Tibial nerve (tissue), 4 donors: ENCODE measurements around the gene DTX3L. TPM values are rescaled to one million over a fixed set of nuclear protein-coding genes. Genes with fewer than 3 reads are reported as not detected.

Experiments
- DNase-seq, 2 donors: peaks; one replicate each; pipeline ENCODE4 v3.0.0-alpha.2; 2019; ENCODE audit warnings: low spot score in 2 of 2
- H3K27ac ChIP-seq, 4 donors: fragments of 200-600 bp; sonication (generic) in 3 of 4; one replicate each; pipeline ENCODE4 v1.5.1; 2017 to 2019; ENCODE audit warnings: mild to moderate bottlenecking in 1 of 4
- H3K27me3 ChIP-seq, 2 donors: fragments of 200-600 bp; sonication (generic) in 1 of 2; one replicate each; pipeline versions ENCODE4 v1.5.1 to v1.6.0; 2017 to 2019
- H3K36me3 ChIP-seq, 3 donors: fragments of 200-600 bp; sonication (generic); one replicate each; pipeline ENCODE4 v1.5.1; 2018 to 2019
- H3K4me1 ChIP-seq, 4 donors: fragments of 200-600 bp; sonication (generic) in 3 of 4; one replicate each; pipeline ENCODE4 v1.5.1; 2017 to 2019
- H3K4me3 ChIP-seq, 4 donors: fragments of 200-600 bp; sonication (generic) in 3 of 4; one replicate each; pipeline ENCODE4 v1.5.1; 2017 to 2019; ENCODE audit warnings: mild to moderate bottlenecking in 1 of 4, moderate library complexity in 1 of 4
- H3K9me3 ChIP-seq, 4 donors: fragments of 200-600 bp; sonication (generic) in 3 of 4; one replicate each; pipeline ENCODE4 v1.5.1; 2017 to 2019
- EP300 ChIP-seq, 2 donors: sonication (generic); formaldehyde crosslinking; IDR thresholded peaks; one replicate each; pipeline ENCODE4 v1.6.1; 2017; ENCODE audit warnings: antibody characterized with exemption in 2 of 2, mild to moderate bottlenecking in 1 of 2
- POLR2A ChIP-seq, 2 donors: fragments of 450-650 bp; IDR thresholded peaks; one replicate each; pipeline ENCODE4 v1.6.1; 2017; ENCODE audit warnings: antibody characterized with exemption in 2 of 2, mild to moderate bottlenecking in 2 of 2, moderate library complexity in 2 of 2
- WGBS, 2 donors: methylation state at CpG; one replicate each; pipeline ENCODE4 v1.1.5; 2018; 5-methylcytosine and 5-hydroxymethylcytosine counted together
- total RNA-seq, 4 donors: library from RNA; depleted of rRNA; stranded (reverse); fragments of >200 nt; gene quantifications; one replicate each; pipeline ENCODE4 v1.1.0, GENCODE V29; 2016
- TF ChIP-seq, protein P1 (sequence below), 5 experiments: fragments of 200-600 bp in 3 of 5; fragments of 450-650 bp in 2 of 5; sonication (generic) in 3 of 5; IDR thresholded peaks; one replicate each; pipeline ENCODE4 v1.5.1; 2016 to 2019; ENCODE audit warnings: antibody characterized with exemption in 5 of 5, mild to moderate bottlenecking in 3 of 5, moderate library complexity in 2 of 5

The DTX3L gene
- total RNA-seq, 4 donors from 2014 or later = 14.9 to 23.2 (median 18.9) TPM

DNA sequence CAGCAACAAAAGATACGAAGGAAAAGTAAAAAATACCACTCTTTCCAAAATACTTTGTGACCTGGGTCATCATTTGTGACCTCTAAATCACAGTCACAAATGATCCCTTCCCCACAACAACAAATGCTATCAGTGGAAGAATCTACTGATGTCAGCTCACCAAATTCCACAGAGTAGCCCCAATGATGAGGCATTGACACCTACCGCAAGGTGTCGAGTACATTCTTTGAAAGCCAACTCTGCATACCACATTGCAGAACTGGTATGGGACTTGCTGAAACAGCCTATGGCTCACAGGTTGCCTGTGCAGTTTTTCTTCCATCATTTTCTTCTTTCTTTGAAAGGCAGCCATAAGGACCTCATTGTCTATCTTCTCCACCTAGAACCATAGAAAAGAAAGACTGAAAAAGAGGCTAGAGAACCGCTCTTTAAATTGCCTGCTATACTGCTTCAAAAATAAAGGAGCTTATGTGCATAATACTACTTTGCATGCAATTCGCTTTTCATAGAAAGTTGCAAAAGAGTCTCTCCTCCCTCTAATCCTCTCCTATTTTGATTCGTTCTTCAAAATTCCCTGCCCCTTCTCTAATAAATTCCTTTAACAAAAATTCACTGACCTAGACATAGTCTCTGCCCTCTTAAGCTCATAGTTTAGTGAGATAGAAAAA, 28.0 kb upstream of the DTX3L start:
- no peak for DNase-seq
- no peak overlapping the region for H3K4me3 ChIP-seq
- H3K27ac ChIP-seq = no peak overlapping the region
- H3K27me3 ChIP-seq = no peaks in the 10 kb centered on the region
- peaks cover 0 to 93% (median 7%) of the 10 kb centered on the region in 3 donors for H3K36me3 ChIP-seq
- no peak for TF ChIP-seq EP300 (IDR thresholded peaks at IDR 0.05)
- no peak for TF ChIP-seq POLR2A (IDR thresholded peaks at IDR 0.05)
- TF ChIP-seq, protein P1, sequence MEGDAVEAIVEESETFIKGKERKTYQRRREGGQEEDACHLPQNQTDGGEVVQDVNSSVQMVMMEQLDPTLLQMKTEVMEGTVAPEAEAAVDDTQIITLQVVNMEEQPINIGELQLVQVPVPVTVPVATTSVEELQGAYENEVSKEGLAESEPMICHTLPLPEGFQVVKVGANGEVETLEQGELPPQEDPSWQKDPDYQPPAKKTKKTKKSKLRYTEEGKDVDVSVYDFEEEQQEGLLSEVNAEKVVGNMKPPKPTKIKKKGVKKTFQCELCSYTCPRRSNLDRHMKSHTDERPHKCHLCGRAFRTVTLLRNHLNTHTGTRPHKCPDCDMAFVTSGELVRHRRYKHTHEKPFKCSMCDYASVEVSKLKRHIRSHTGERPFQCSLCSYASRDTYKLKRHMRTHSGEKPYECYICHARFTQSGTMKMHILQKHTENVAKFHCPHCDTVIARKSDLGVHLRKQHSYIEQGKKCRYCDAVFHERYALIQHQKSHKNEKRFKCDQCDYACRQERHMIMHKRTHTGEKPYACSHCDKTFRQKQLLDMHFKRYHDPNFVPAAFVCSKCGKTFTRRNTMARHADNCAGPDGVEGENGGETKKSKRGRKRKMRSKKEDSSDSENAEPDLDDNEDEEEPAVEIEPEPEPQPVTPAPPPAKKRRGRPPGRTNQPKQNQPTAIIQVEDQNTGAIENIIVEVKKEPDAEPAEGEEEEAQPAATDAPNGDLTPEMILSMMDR (IDR thresholded peaks at IDR 0.05) = no peak
- WGBS, 2 donors = 75 to 77% methylated on average over 6 of the region's 6 CpGs
- no peaks in the 10 kb centered on the region for H3K9me3 ChIP-seq
- no peaks in the 10 kb centered on the region for H3K4me1 ChIP-seq

DNA sequence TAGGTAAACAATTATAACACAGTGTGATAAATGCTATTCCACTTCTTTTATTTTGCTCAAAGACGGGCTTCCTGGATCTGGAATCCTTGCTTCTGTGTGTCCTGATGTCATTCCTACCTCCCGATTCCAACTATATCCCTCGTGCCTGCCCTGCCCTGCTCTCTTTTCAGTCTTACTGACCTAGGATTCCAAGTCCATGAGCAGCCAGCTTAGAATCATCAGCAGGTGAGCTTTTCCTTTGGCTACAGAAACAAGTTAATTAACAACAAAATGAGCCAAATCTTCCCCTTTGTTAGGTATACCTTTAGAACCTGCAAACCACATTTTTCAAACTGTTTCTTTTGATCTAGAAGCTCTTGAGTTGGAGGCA, 27.5 kb upstream of the DTX3L start:
- H3K27me3 ChIP-seq = no peaks in the 10 kb centered on the region
- H3K9me3 ChIP-seq = no peaks in the 10 kb centered on the region
- no peak overlapping the region for H3K27ac ChIP-seq
- H3K4me3 ChIP-seq = no peak overlapping the region
- peaks cover 0 to 93% (median 7%) of the 10 kb centered on the region in 3 donors for H3K36me3 ChIP-seq
- no peaks in the 10 kb centered on the region for H3K4me1 ChIP-seq
- 58% methylated on average over 3 of the region's 3 CpGs for WGBS, 2 donors
- no peak for TF ChIP-seq EP300 (IDR thresholded peaks at IDR 0.05)
- TF ChIP-seq, protein P1 (IDR thresholded peaks at IDR 0.05) = no peak
- DNase-seq = no peak

DNA sequence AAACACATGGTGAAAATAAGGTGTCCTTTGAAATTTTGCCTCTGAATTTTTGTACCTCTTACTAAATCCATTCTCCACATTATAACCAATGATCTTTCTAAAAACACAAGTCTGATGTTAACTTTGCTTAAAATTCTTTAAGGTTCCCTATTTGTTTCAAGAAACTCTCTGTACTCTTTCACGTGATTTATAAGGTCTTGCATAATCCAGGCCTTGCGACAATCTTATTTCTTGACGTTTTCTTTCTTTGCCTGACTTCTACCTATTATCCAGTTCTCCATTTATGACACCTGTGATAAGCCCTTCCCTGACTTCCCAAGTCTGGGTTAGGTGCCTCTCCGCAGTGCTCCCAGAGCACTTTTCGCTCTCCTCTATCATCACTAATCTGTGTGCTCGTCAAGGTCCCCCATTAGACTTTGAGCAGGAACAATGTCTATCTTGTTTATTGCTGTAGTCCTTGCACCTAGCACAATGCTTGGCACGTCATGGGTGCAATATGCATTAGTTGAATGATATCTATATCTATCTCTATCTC, 25.1 kb upstream of the DTX3L start:
- DNase-seq = peak in 1 of 2 donors; percentile 28
- TF ChIP-seq, protein P1 (IDR thresholded peaks at IDR 0.05) = no peak
- no peak for TF ChIP-seq POLR2A (IDR thresholded peaks at IDR 0.05)
- TF ChIP-seq EP300 (IDR thresholded peaks at IDR 0.05) = no peak
- H3K36me3 ChIP-seq = peaks cover 0 to 88% (median 7%) of the 10 kb centered on the region in 3 donors
- no peaks in the 10 kb centered on the region for H3K4me1 ChIP-seq
- H3K27me3 ChIP-seq = no peaks in the 10 kb centered on the region
- H3K27ac ChIP-seq = no peak overlapping the region
- no peaks in the 10 kb centered on the region for H3K9me3 ChIP-seq
- 84 to 87% methylated on average over 7 of the region's 7 CpGs for WGBS, 2 donors
- H3K4me3 ChIP-seq = no peak overlapping the region

DNA sequence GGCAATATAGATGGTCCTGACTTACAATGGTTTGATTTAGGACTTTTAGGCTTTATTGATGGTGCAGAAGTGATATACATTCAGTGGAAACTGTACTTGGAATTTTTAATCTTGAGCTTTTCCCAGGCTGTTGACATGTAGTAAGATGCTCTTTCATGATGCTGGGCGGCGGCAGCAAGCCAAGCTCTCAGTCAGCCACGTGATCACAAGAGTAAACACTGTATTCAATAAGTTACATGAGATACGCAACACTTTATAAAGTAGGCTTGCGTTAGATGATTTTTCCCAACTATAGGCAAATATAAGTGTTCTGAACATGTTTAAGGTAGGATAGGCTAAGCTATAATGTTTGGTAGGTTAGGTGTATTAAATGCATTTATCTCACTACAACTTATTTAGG, 18.0 kb upstream of the DTX3L start:
- Histone ChIP-seq H3K36me3 (peaks cover 0 to 91% (median 5%) of the 10 kb centered on the region in 3 donors), H3K4me1 (no peaks in the 10 kb centered on the region), H3K9me3 (no peaks in the 10 kb centered on the region), H3K27me3 (no peaks in the 10 kb centered on the region), H3K27ac (no peak overlapping the region), H3K4me3 (no peak overlapping the region)
- no peak for DNase-seq
- WGBS, 2 donors = 87 to 96% methylated on average over 5 of the region's 5 CpGs
- TF ChIP-seq, protein P1 (IDR thresholded peaks at IDR 0.05) = no peak
- TF ChIP-seq EP300 (IDR thresholded peaks at IDR 0.05) = no peak
- TF ChIP-seq POLR2A (IDR thresholded peaks at IDR 0.05) = no peak

DNA sequence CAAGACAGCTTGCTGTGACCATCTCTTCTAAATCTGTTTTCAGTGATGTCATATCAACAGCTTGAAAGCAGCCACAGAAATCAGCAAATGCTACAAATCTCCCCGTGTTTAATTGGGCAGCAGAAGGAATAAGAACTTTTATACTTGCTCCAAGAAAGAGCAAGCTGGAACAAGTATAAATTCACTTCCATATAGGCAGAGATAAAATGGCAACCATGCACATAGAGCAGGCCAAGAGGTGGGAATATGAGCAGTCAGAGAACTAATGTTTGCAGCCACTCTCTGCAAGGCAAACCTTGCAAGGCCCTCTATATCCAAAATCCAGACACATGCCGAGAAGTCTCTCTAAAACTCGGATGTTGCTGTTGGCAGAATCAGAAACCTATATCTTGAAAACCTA, 16.1 kb upstream of the DTX3L start:
- H3K4me1 ChIP-seq = no peaks in the 10 kb centered on the region
- H3K27ac ChIP-seq = no peak overlapping the region
- 83 to 88% methylated on average over 3 of the region's 3 CpGs for WGBS, 2 donors
- no peaks in the 10 kb centered on the region for H3K27me3 ChIP-seq
- DNase-seq = no peak
- no peak for TF ChIP-seq EP300 (IDR thresholded peaks at IDR 0.05)
- TF ChIP-seq POLR2A (IDR thresholded peaks at IDR 0.05) = no peak
- TF ChIP-seq, protein P1 (IDR thresholded peaks at IDR 0.05) = no peak
- peaks cover 0 to 94% (median 14%) of the 10 kb centered on the region in 3 donors for H3K36me3 ChIP-seq
- no peak overlapping the region for H3K4me3 ChIP-seq
- no peaks in the 10 kb centered on the region for H3K9me3 ChIP-seq
